Caco-2 (cell line): Measurements from ENCODE around the gene CSTPP1. TPM values are rescaled to one million over a fixed set of nuclear protein-coding genes. Genes with fewer than 3 reads are reported as not detected.
"Not testable (repeated sequence)": the region's sequence is repeated elsewhere in the genome, so short reads cannot be mapped to it uniquely, and the experiment has no call there.

Source experiments
- BruUV-seq: library from RNA; stranded (reverse); fragments of 400-500 nt; replicated peaks from 2 replicates; lab custom pipeline; 2021; lab: Mats Ljungman, UMichigan
- CTCF ChIA-PET: fragments of 300-600 bp; sonication (Branson Sonifier 250); formaldehyde crosslinking; loops from one replicate; lab custom pipeline; 2022; ENCODE audit warnings: antibody characterized with exemption; lab: Charles Lee
- POLR2A ChIA-PET: fragments of 300-600 bp; sonication (Branson Sonifier 250); formaldehyde crosslinking; loops from one replicate; lab custom pipeline; 2022; ENCODE audit warnings: antibody characterized with exemption; lab: Charles Lee
- DNase-seq, 2 experiments: peaks; one replicate each; pipeline versions ENCODE4 v3.0.0 to v3.0.0-alpha.2; 2020 to 2022
- H3K27me3 ChIP-seq: replicated peaks from 2 replicates; pipeline ENCODE4 v1.6.0; 2011; ENCODE audit warnings: low read length; ENCODE audit not compliant: control insufficient read depth, insufficient read depth
- H3K36me3 ChIP-seq: 2 replicates; pipeline ENCODE4 v1.5.1; 2011; ENCODE audit warnings: low read length; ENCODE audit not compliant: control insufficient read depth, insufficient read depth
- H3K4me1 ChIP-seq: fragments of 250-450 bp; sonication (Bioruptor Pico); 2 replicates; pipeline ENCODE4 v1.5.1; 2020; ENCODE audit warnings: mild to moderate bottlenecking
- H3K4me3 ChIP-seq: 2 replicates; pipeline ENCODE4 v1.5.1; 2011; ENCODE audit warnings: low read depth, mild to moderate bottlenecking, control low read depth, low read length
- H3K9me3 ChIP-seq: fragments of 250-450 bp; sonication (Bioruptor Pico); 2 replicates; pipeline ENCODE4 v1.5.1; 2020; ENCODE audit warnings: mild to moderate bottlenecking, moderate library complexity
- H3K27ac Mint-ChIP-seq: one replicate; pipeline ENCODE4 v1.8.0; 2022; ENCODE audit warnings: mixed read lengths; ENCODE audit not compliant: unreplicated experiment
- H3K27me3 Mint-ChIP-seq: one replicate; pipeline ENCODE4 v1.8.0; 2022; ENCODE audit warnings: mixed read lengths; ENCODE audit not compliant: insufficient read depth, unreplicated experiment
- H3K36me3 Mint-ChIP-seq: one replicate; pipeline ENCODE4 v1.8.0; 2022; ENCODE audit warnings: mild to moderate bottlenecking, mixed read lengths; ENCODE audit not compliant: insufficient read depth, unreplicated experiment
- H3K4me1 Mint-ChIP-seq: one replicate; pipeline ENCODE4 v1.8.0; 2022; ENCODE audit warnings: low read depth, mixed read lengths; ENCODE audit not compliant: unreplicated experiment
- H3K4me3 Mint-ChIP-seq: one replicate; pipeline ENCODE4 v1.8.0; 2022; ENCODE audit warnings: mild to moderate bottlenecking, moderate library complexity, mixed read lengths; ENCODE audit not compliant: unreplicated experiment
- H3K9me3 Mint-ChIP-seq: one replicate; pipeline ENCODE4 v1.8.0; 2022; ENCODE audit warnings: mixed read lengths; ENCODE audit not compliant: unreplicated experiment
- CTCF ChIP-seq, 2 experiments: fragments of 200-600 bp in 1 of 2; IDR thresholded peaks; 1 replicate in 1 of 2; 2 replicates in 1 of 2; pipeline versions ENCODE4 v1.5.1 to v1.8.0; 2011 to 2022; ENCODE audit warnings: antibody characterized with exemption in 1 of 2, control low read depth in 1 of 2, inconsistent platforms in 1 of 2, low read depth in 1 of 2, low read length in 1 of 2, mild to moderate bottlenecking in 1 of 2, moderate library complexity in 1 of 2; ENCODE audit not compliant: insufficient read depth in 1 of 2, severe bottlenecking in 1 of 2, unreplicated experiment in 1 of 2
- intact Hi-C: fragments of 100-400 bp; cut with micrococcal nuclease; formaldehyde crosslinking; loops from one replicate; pipeline ENCODE4 v1.10.0; 2022; ENCODE audit not compliant: unreplicated experiment
- total RNA-seq: library from RNA; stranded (reverse); gene quantifications from 2 replicates; pipeline ENCODE4 v1.2.3, GENCODE V29; 2022

The CSTPP1 gene
- total RNA-seq, 1 experiment from 2014 or later: 22.9 TPM

GRCh38 chr11:46991391-46991790 lies 54.8 kb downstream of the CSTPP1 start:
- no peaks in the 10 kb centered on the region for H3K36me3 ChIP-seq
- TF ChIP-seq CTCF (IDR thresholded peaks at IDR 0.05; ENCODE audit: insufficient read depth in 1 of 2, low read depth in 1 of 2, low read length in 1 of 2, severe bottlenecking in 1 of 2, unreplicated experiment in 1 of 2): no peak
- no peak for DNase-seq
- H3K27ac Mint-ChIP-seq: no peak overlapping the region
- intact Hi-C loops: no loop called here
- H3K27me3 Mint-ChIP-seq: no peaks in the 10 kb centered on the region
- no peaks in the 10 kb centered on the region for H3K36me3 Mint-ChIP-seq
- no peaks in the 10 kb centered on the region for H3K4me1 Mint-ChIP-seq
- CTCF ChIA-PET: interaction anchor here (0.6 kb wide), 1 partner anchor 151 kb away, joined by 4 read pairs; no protein-coding TSS in a partner anchor
- no peak overlapping the region for H3K4me3 Mint-ChIP-seq
- no peak overlapping the region for H3K4me3 ChIP-seq
- no TSS peak for BruUV-seq
- no peaks in the 10 kb centered on the region for H3K4me1 ChIP-seq
- no peaks in the 10 kb centered on the region for H3K9me3 Mint-ChIP-seq
- POLR2A ChIA-PET: no interaction called here
- no peaks in the 10 kb centered on the region for H3K27me3 ChIP-seq
- H3K9me3 ChIP-seq: no peaks in the 10 kb centered on the region

- POLR2A ChIA-PET, H3K9me3 ChIP-seq, H3K36me3 Mint-ChIP-seq, H3K4me3 ChIP-seq, H3K4me3 Mint-ChIP-seq, CTCF ChIA-PET, H3K27me3 Mint-ChIP-seq, H3K9me3 Mint-ChIP-seq, H3K27me3 ChIP-seq, intact Hi-C loops, BruUV-seq, DNase-seq, H3K27ac Mint-ChIP-seq, H3K4me1 ChIP-seq, H3K4me1 Mint-ChIP-seq, H3K36me3 ChIP-seq: not testable (repeated sequence)
These were observed 55.8 kb downstream of the CSTPP1 start for GRCh38 chr11:46992386-46992785.

GRCh38 chr11:46997796-46998195 lies 61.2 kb downstream of the CSTPP1 start:
- H3K4me1 Mint-ChIP-seq, H3K4me1 ChIP-seq, H3K9me3 ChIP-seq, H3K36me3 ChIP-seq, intact Hi-C loops, H3K27me3 ChIP-seq, H3K9me3 Mint-ChIP-seq, DNase-seq, H3K4me3 Mint-ChIP-seq, H3K4me3 ChIP-seq, H3K27me3 Mint-ChIP-seq, BruUV-seq, CTCF ChIA-PET, H3K27ac Mint-ChIP-seq, H3K36me3 Mint-ChIP-seq: not testable (repeated sequence)
- POLR2A ChIA-PET: interaction anchor here (0.7 kb wide), 1 partner anchor 259 kb away, joined by 3 read pairs; no protein-coding TSS in a partner anchor

- Mint-ChIP-seq H3K36me3 (no peaks in the 10 kb centered on the region), H3K4me1 (peaks cover under 1% of the 10 kb centered on the region), H3K27ac (no peak overlapping the region), H3K27me3 (no peaks in the 10 kb centered on the region), H3K4me3 (no peak overlapping the region), H3K9me3 (no peaks in the 10 kb centered on the region)
- no TSS peak for BruUV-seq
- POLR2A ChIA-PET: no interaction called here
- TF ChIP-seq CTCF (IDR thresholded peaks at IDR 0.05; ENCODE audit: insufficient read depth in 1 of 2, low read depth in 1 of 2, low read length in 1 of 2, severe bottlenecking in 1 of 2, unreplicated experiment in 1 of 2): no peak
- Histone ChIP-seq H3K27me3 (no peaks in the 10 kb centered on the region), H3K36me3 (no peaks in the 10 kb centered on the region), H3K9me3 (no peaks in the 10 kb centered on the region), H3K4me1 (no peaks in the 10 kb centered on the region), H3K4me3 (no peak overlapping the region)
- DNase-seq: no peak
- CTCF ChIA-PET: interaction anchor here (1.2 kb wide), 1 partner anchor 15 kb away, joined by 5 read pairs; no protein-coding TSS in a partner anchor
- intact Hi-C loops: no loop called here
These were observed 62.7 kb downstream of the CSTPP1 start for GRCh38 chr11:46999217-46999616.
